BE2C (cell line): ENCODE results near the gene PEX16.
A peak's percentile ranks its signal among the peaks of the same experiment; 100 is the strongest.

Source experiments
- DNase-seq: peaks from one replicate; pipeline ENCODE4 v3.0.0-alpha.2; 2020
- H3K27me3 ChIP-seq: fragments of 250-450 bp; sonication (Bioruptor Pico); 2 replicates; pipeline ENCODE4 v1.5.1; 2020; ENCODE audit warnings: mild to moderate bottlenecking
- H3K36me3 ChIP-seq: fragments of 250-450 bp; sonication (Bioruptor Pico); 2 replicates; pipeline ENCODE4 v1.5.1; 2020; ENCODE audit warnings: mild to moderate bottlenecking
- H3K4me1 ChIP-seq: fragments of 250-450 bp; sonication (Bioruptor Pico); 2 replicates; pipeline ENCODE4 v1.5.1; 2020
- H3K4me3 ChIP-seq: 2 replicates; pipeline ENCODE4 v1.5.1; 2011; ENCODE audit warnings: low read depth, low read length
- H3K9me3 ChIP-seq: fragments of 250-450 bp; sonication (Bioruptor Pico); 2 replicates; pipeline ENCODE4 v1.5.1; 2020
- CTCF ChIP-seq: IDR thresholded peaks from 2 replicates; pipeline ENCODE4 v1.5.1; 2012; ENCODE audit warnings: mild to moderate bottlenecking, low read depth, low read length

The PEX16 gene

GRCh38 chr11:45872651-45873356 lies 44.9 kb downstream of the PEX16 start:
- Histone ChIP-seq H3K36me3 (peaks cover 5% of the 10 kb centered on the region), H3K27me3 (no peaks in the 10 kb centered on the region), H3K4me3 (no peak overlapping the region), H3K4me1 (peaks cover 7% of the 10 kb centered on the region), H3K9me3 (no peaks in the 10 kb centered on the region)
- DNase-seq, result peak; percentile 78
- peak; percentile 78 for TF ChIP-seq CTCF

- Histone ChIP-seq H3K9me3 (no peaks in the 10 kb centered on the region), H3K4me1 (peaks cover 7% of the 10 kb centered on the region), H3K36me3 (peaks cover 3% of the 10 kb centered on the region), H3K27me3 (no peaks in the 10 kb centered on the region), H3K4me3 (no peak overlapping the region)
- no peak for DNase-seq
- no peak for TF ChIP-seq CTCF
Observed at GRCh38 chr11:45871638-45872037, 46.0 kb downstream of the PEX16 start.

GRCh38 chr11:45870706-45871105 lies 47.0 kb downstream of the PEX16 start:
- H3K4me3 ChIP-seq, result no peak overlapping the region
- no peaks in the 10 kb centered on the region for H3K9me3 ChIP-seq
- H3K27me3 ChIP-seq, result no peaks in the 10 kb centered on the region
- peaks cover 7% of the 10 kb centered on the region for H3K4me1 ChIP-seq
- DNase-seq, result no peak
- H3K36me3 ChIP-seq, result peaks cover 3% of the 10 kb centered on the region
- no peak for TF ChIP-seq CTCF

- H3K36me3 ChIP-seq, result peaks cover 3% of the 10 kb centered on the region
Observed at GRCh38 chr11:45869551-45869950, 48.1 kb downstream of the PEX16 start.

GRCh38 chr11:45864041-45864440 lies 53.6 kb downstream of the PEX16 start:
- H3K4me1 ChIP-seq, result peaks cover 4% of the 10 kb centered on the region; the same call in 1 of the 2 replicates
- no peak for DNase-seq
- no peaks in the 10 kb centered on the region for H3K27me3 ChIP-seq
- no peak overlapping the region for H3K4me3 ChIP-seq
- H3K36me3 ChIP-seq, result peaks cover 7% of the 10 kb centered on the region
- no peak for TF ChIP-seq CTCF
- H3K9me3 ChIP-seq, result no peaks in the 10 kb centered on the region

More at GRCh38 chr11:45869551-45869950, 48.1 kb downstream of the PEX16 start:
- Histone ChIP-seq H3K27me3 (no peaks in the 10 kb centered on the region), H3K9me3 (no peaks in the 10 kb centered on the region), H3K4me1 (peaks cover 7% of the 10 kb centered on the region), H3K4me3 (no peak overlapping the region)
- TF ChIP-seq CTCF, result no peak
- DNase-seq, result no peak

- Histone ChIP-seq H3K9me3 (no peaks in the 10 kb centered on the region), H3K4me3 (no peak overlapping the region), H3K36me3 (peaks cover 10% of the 10 kb centered on the region), H3K4me1 (peaks cover 4% of the 10 kb centered on the region; the same call in 1 of the 2 replicates), H3K27me3 (no peaks in the 10 kb centered on the region)
- no peak for TF ChIP-seq CTCF
- DNase-seq, result no peak
Observed at GRCh38 chr11:45860764-45861510, 56.7 kb downstream of the PEX16 start.
